Choroid plexus epithelial cell (primary cell): ENCODE results near the gene TAF11L9.
"Not testable (repeated sequence)": the region's sequence is repeated elsewhere in the genome, so short reads cannot be mapped to it uniquely, and the experiment has no call there.

ENCODE experiments used
- DNase-seq: peaks from one replicate; pipeline ENCODE4 v3.0.0-alpha.2; 2010; ENCODE audit warnings: low read depth
- H3K4me3 ChIP-seq: 2 replicates; pipeline ENCODE4 v1.5.1; 2011; ENCODE audit warnings: low read depth, mild to moderate bottlenecking, control low read depth, low read length, moderate library complexity
- CTCF ChIP-seq: conservative IDR thresholded peaks from 2 replicates; pipeline ENCODE4 v1.5.1; 2011; ENCODE audit warnings: low read depth, mild to moderate bottlenecking, control low read depth, inconsistent platforms, low read length, moderate library complexity

Gene TAF11L9

GRCh38 chr5:17594255-17594654, at the start of gene TAF11L9:
TSS of gene TAF11L9 (minus strand) at chr5:17594394.
- not testable (repeated sequence) for DNase-seq, H3K4me3 ChIP-seq

- no peak for DNase-seq
- no peak within 1 kb of the TSS for H3K4me3 ChIP-seq
- TF ChIP-seq CTCF, result no peak
These were observed 40.0 kb upstream of the TAF11L9 start, which contains the start of gene TAF11L14 for GRCh38 chr5:17634160-17634559. TSS of gene TAF11L14 (plus strand) at chr5:17634460.

GRCh38 chr5:17631788-17632187, 37.6 kb upstream of the TAF11L9 start, which contains the start of gene TAF11L13:
TSS of gene TAF11L13 (plus strand) at chr5:17632088.
- not testable (repeated sequence) for H3K4me3 ChIP-seq, DNase-seq

GRCh38 chr5:17625686-17626085, 31.5 kb upstream of the TAF11L9 start:
- H3K4me3 ChIP-seq, result no peak overlapping the region
- TF ChIP-seq CTCF, result no peak
- no peak for DNase-seq

- no peak for DNase-seq
- no peak overlapping the region for H3K4me3 ChIP-seq
- TF ChIP-seq CTCF, result no peak
These were observed 26.4 kb upstream of the TAF11L9 start for GRCh38 chr5:17620627-17621026.

- no peak overlapping the region for H3K4me3 ChIP-seq
- DNase-seq, result no peak
- TF ChIP-seq CTCF, result no peak
These were observed 25.2 kb upstream of the TAF11L9 start for GRCh38 chr5:17619354-17619753.

GRCh38 chr5:17614872-17615605, 20.8 kb upstream of the TAF11L9 start:
- DNase-seq, result no peak
- no peak overlapping the region for H3K4me3 ChIP-seq
- no peak for TF ChIP-seq CTCF

- not testable (repeated sequence) for H3K4me3 ChIP-seq, DNase-seq
These were observed 15.9 kb upstream of the TAF11L9 start, which contains the start of gene TAF11L12 for GRCh38 chr5:17610092-17610491. TSS of gene TAF11L12 (plus strand) at chr5:17610392.

- not testable (repeated sequence) for DNase-seq, H3K4me3 ChIP-seq
These were observed 13.3 kb upstream of the TAF11L9 start for GRCh38 chr5:17607461-17607860.
